Nephron progenitor cell (in vitro differentiated cells): ENCODE measurements around the gene CEP128.

Source experiments
- DNase-seq: peaks from one replicate; pipeline ENCODE4 v3.0.0; 2021
- H3K27ac Mint-ChIP-seq: 2 replicates; pipeline ENCODE4 v1.8.0; 2021; ENCODE audit warnings: mild to moderate bottlenecking, moderate library complexity, mixed read lengths
- H3K27me3 Mint-ChIP-seq: 2 replicates; pipeline ENCODE4 v1.8.0; 2021; ENCODE audit warnings: mild to moderate bottlenecking, low read depth, mixed read lengths; ENCODE audit not compliant: poor library complexity
- H3K36me3 Mint-ChIP-seq: 2 replicates; pipeline ENCODE4 v1.8.0; 2021; ENCODE audit warnings: low read depth, mixed read lengths
- H3K4me1 Mint-ChIP-seq: 2 replicates; pipeline ENCODE4 v1.8.0; 2021; ENCODE audit warnings: mixed read lengths
- H3K4me3 Mint-ChIP-seq: 2 replicates; pipeline ENCODE4 v1.8.0; 2021; ENCODE audit warnings: mild to moderate bottlenecking, moderate library complexity, mixed read lengths
- H3K9me3 Mint-ChIP-seq: 2 replicates; pipeline ENCODE4 v1.8.0; 2021; ENCODE audit warnings: mild to moderate bottlenecking, moderate library complexity, mixed read lengths
- CTCF ChIP-seq: fragments of 200-600 bp; sonication (generic); IDR thresholded peaks from 2 replicates; pipeline ENCODE4 v1.5.0; 2021; ENCODE audit warnings: antibody characterized with exemption

Gene CEP128

GRCh38 chr14:80523518-80524117 lies 417.9 kb downstream of the CEP128 start:
- H3K4me1 Mint-ChIP-seq = no peaks in the 10 kb centered on the region
- H3K4me3 Mint-ChIP-seq = no peak overlapping the region

GRCh38 chr14:80522936-80523335 lies 418.6 kb downstream of the CEP128 start:
- Mint-ChIP-seq H3K4me1 (no peaks in the 10 kb centered on the region), H3K27ac (no peak overlapping the region)

More at GRCh38 chr14:80523518-80524117, 417.9 kb downstream of the CEP128 start:
- Mint-ChIP-seq H3K9me3 (no peaks in the 10 kb centered on the region), H3K27ac (no peak overlapping the region), H3K27me3 (no peaks in the 10 kb centered on the region), H3K36me3 (no peaks in the 10 kb centered on the region)
- no peak for DNase-seq
- TF ChIP-seq CTCF = no peak

GRCh38 chr14:80522411-80522810 lies 419.1 kb downstream of the CEP128 start:
- Mint-ChIP-seq H3K36me3 (no peaks in the 10 kb centered on the region), H3K27ac (no peak overlapping the region), H3K4me3 (no peak overlapping the region), H3K9me3 (no peaks in the 10 kb centered on the region), H3K27me3 (no peaks in the 10 kb centered on the region), H3K4me1 (no peaks in the 10 kb centered on the region)
- no peak for DNase-seq
- TF ChIP-seq CTCF = no peak

More at GRCh38 chr14:80522936-80523335, 418.6 kb downstream of the CEP128 start:
- Mint-ChIP-seq H3K4me3 (no peak overlapping the region), H3K36me3 (no peaks in the 10 kb centered on the region), H3K9me3 (no peaks in the 10 kb centered on the region), H3K27me3 (no peaks in the 10 kb centered on the region)
- DNase-seq = no peak
- no peak for TF ChIP-seq CTCF

- Mint-ChIP-seq H3K27me3 (no peaks in the 10 kb centered on the region), H3K4me3 (no peak overlapping the region), H3K9me3 (no peaks in the 10 kb centered on the region), H3K27ac (no peak overlapping the region), H3K36me3 (no peaks in the 10 kb centered on the region), H3K4me1 (no peaks in the 10 kb centered on the region)
- TF ChIP-seq CTCF = no peak
- DNase-seq = no peak
These were observed 420.1 kb downstream of the CEP128 start for GRCh38 chr14:80521456-80521855.

GRCh38 chr14:80519002-80519401 lies 422.5 kb downstream of the CEP128 start:
- no peaks in the 10 kb centered on the region for H3K27me3 Mint-ChIP-seq
- H3K9me3 Mint-ChIP-seq = peaks cover 10% of the 10 kb centered on the region
- peaks cover 18% of the 10 kb centered on the region for H3K36me3 Mint-ChIP-seq
- no peak for TF ChIP-seq CTCF
- H3K27ac Mint-ChIP-seq = no peak overlapping the region
- DNase-seq = no peak
- H3K4me3 Mint-ChIP-seq = no peak overlapping the region
- no peaks in the 10 kb centered on the region for H3K4me1 Mint-ChIP-seq

GRCh38 chr14:80518173-80518572 lies 423.4 kb downstream of the CEP128 start:
- no peak for TF ChIP-seq CTCF
- H3K27ac Mint-ChIP-seq = no peak overlapping the region
- no peak overlapping the region for H3K4me3 Mint-ChIP-seq
- peaks cover 26% of the 10 kb centered on the region for H3K36me3 Mint-ChIP-seq
- peaks cover 18% of the 10 kb centered on the region for H3K9me3 Mint-ChIP-seq
- no peaks in the 10 kb centered on the region for H3K4me1 Mint-ChIP-seq
- H3K27me3 Mint-ChIP-seq = peaks cover 4% of the 10 kb centered on the region
- no peak for DNase-seq
